HS-27A (cell line): Measurements from ENCODE around the gene ADH1B.
"Not testable (repeated sequence)": the region's sequence is repeated elsewhere in the genome, so short reads cannot be mapped to it uniquely, and the experiment has no call there.

ENCODE experiments used
- DNase-seq: peaks from one replicate; pipeline ENCODE4 v3.0.0-alpha.2; 2012; ENCODE audit warnings: low read depth, missing footprints

The ADH1B gene

DNA sequence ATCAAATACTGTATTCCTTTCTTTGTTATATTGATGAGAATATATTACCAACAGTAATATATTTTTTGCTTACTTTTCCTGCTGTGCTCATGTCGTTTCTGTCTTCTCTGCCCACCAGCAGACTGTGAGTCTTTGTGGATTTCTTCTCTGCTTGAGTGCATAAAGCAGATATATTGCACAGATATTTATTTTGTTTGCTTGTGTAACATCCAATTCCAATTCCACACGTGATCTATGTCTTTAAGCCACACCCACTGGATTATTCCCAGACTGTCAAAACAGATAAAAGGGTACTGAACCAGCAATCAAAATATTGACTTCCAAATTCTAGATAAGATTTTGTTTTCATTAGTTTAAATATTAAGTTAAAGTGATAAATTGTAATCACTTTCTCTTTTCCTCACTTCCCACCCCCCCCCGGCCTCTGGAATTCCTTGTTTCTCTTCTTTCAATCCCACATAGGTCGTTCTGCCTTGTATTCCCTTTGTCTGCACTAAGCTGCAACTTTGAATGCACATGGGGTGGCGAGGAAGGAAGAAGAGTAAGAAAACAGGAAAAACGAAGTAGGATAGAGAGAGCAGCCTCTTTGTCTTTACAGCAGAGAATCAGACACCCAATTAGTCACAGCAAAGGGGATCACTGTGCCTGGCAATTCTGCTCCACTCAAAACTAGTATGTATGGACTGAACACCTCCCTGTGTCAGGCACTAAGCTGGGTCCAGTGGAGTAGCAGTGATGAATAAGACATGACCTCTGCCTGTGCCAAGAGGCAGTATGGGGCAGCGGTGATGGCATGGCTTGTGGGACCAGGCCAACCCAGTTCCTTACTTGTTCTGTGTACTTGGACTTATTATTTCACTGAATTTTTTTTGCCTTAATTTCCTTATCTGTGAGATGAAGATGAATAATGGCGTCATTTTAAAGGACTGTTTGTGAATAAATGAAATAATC lies at the start of gene ADH1B:
Gene ADH1B (minus strand): TSS at position 161 of the 951 bp plus-strand sequence. CDS start 70 bp downstream, at position 91.
- no peak for DNase-seq

GRCh38 chr4:99367817-99368216 lies 46.6 kb upstream of the ADH1B start:
- not testable (repeated sequence) for DNase-seq

GRCh38 chr4:99366491-99366890 lies 45.3 kb upstream of the ADH1B start:
- DNase-seq, result no peak

DNA sequence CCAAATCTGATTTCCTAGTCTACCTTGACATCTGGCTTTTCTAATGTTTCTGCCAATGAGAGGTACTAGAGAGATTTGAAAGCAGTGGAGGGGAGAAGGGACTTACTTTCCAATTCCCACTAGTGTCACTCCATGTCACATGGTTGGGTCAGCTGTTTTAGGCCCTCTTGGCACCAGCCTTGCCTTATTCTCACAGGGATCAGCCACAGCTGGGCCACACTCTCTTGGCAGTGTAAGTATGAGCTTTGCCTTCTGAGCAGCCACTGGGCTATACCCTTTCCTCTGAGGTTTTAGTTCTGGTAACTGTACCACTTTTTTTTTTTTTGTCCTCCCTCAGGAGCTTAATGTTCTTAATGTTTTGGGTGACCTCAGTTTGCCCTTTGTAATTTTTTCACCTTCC lies 41.6 kb upstream of the ADH1B start:
- DNase-seq, result no peak

- no peak for DNase-seq
Measured at GRCh38 chr4:99361899-99362275, 40.7 kb upstream of the ADH1B start.

- no peak for DNase-seq
Measured at GRCh38 chr4:99361268-99361898, 40.2 kb upstream of the ADH1B start.

DNA sequence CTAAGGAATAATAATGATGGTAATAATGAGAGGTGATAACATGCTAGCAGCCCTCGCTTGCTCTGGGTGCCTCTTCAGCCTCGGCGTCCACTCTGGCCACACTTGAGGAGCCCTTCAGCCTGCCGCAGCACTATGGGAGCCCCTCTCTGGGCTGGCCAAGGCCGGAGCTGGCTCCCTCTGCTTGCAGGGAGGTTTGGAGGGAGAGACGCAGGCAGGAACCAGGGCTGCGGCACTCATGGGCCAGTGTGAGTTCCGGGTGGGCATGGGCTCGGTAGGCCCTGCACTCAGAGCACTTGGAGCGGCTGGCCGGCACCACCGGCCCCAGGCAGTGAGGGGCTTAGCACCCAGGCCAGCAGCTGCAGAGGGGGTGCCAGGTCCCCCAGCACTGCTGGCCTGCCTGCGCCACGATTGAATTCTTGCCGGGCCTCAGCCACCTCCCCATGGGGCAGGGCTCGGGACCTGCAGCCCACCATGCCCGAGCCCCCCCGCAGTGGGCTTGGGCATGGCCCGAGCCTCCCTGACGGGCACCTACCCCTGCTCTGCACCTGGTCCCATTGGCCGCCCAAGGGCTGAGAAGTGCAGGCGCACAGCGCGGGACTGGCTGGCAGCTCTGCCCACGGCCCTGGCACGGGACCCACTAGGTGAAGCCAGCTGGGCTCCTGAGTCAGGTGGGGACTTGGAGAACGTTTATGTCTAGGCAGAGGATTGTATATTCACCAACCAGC lies 38.4 kb upstream of the ADH1B start:
- no peak for DNase-seq

DNA sequence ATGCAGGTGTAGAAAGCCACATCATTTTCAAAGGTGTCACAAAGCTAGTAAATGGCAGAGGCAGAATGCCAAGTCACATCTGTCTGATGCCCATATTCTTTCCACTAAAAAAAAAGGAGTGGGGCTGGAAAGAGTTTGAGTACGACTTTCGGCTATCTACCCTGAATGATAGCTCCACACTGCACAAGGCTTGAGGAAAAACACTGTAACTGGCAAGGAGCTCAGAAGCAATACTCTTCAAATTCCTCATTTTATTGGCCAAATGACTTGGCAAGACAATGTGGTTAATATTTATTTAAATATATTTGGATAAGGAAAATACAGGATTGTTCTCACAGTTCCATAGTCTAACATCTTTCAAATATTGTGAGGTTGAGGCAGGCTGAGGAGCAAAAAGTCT lies 36.7 kb upstream of the ADH1B start:
- DNase-seq, result no peak

DNA sequence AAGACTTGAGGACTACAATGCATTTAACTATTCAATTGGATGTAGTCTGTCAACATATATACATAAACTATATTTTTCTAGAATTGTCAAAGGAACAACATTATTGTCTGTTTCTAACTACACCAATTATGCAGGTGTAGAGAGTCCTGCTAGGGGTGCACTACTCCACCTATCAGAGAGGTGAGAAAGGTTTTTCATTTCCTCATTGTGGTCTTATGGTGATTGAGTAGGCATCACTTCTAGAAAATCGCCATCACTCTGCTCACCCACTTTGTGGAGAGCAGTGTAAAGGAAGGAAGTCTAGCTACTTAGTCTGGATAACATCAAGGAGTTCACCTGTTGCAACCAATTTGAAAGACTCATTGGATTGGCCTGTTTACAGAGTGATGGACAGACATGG lies 35.8 kb upstream of the ADH1B start:
- no peak for DNase-seq

DNA sequence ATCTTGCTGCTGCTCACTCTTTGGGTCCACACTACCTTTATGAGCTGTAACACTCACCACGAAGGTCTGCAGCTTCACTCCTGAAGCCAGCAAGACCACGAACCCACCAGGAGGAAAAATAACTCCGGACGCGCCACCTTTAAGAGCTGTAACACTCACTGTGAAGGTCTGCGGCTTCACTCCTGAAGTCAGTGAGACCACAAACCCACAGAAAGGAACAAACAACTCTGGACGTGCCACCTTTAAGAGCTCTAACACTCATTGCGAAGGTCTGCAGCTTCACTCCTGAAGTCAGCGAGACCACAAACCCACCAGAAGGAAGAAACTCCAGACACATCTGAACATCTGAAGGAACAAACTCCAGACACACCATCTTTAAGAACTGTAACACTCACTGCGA lies 34.9 kb upstream of the ADH1B start:
- DNase-seq, result not testable (repeated sequence)

- DNase-seq, result no peak
Measured at GRCh38 chr4:99352602-99353537, 31.7 kb upstream of the ADH1B start, which contains the start of gene ADH1C. ADH1C (minus strand) TSS chr4:99352746; CDS start chr4:99352675, 71 bp downstream.

- DNase-seq, result no peak
Measured at GRCh38 chr4:99351487-99351886, 30.3 kb upstream of the ADH1B start.

DNA sequence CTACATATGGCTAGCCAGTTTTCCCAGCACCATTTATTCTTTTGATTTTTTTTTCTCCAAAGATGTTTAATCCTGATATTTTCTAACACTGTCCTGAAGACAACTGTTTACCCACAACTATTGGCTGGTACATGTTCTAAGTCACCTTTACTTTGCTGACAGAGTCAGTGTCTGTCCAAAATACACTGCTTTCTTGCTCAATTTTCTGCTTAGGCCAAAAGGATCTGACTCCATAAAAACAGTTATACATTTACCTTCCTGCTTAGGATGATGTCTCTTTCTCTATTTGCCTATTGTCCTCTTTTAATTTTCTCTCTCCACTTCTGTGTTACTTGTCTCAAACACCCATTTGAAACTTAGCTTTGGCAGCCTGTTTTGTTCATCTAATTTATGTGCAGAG lies 28.1 kb upstream of the ADH1B start:
- DNase-seq, result no peak

- not testable (repeated sequence) for DNase-seq
Measured at GRCh38 chr4:99342624-99343023, 21.4 kb upstream of the ADH1B start.

GRCh38 chr4:99341426-99341825 lies 20.2 kb upstream of the ADH1B start:
- no peak for DNase-seq

DNA sequence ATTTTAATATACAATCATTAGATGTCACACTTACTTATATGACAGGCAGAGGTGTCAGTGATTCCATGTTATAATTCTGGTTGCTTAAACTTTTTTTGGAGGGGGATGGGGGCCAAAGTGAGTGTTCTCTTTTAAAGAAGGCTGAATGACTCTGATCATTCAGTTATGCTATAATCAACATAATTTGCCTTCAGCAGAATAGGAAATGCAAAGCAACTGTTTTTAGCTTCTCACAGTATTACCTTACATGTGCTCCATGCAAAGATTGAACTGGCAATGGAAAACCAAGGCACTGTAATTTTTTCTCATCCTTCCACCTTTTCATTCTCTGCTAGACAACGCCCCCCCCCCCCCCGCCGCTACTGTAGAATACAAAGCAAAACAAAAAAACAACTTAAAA lies 18.0 kb upstream of the ADH1B start:
- no peak for DNase-seq

GRCh38 chr4:99336553-99336952 lies 15.4 kb upstream of the ADH1B start:
- DNase-seq, result no peak

DNA sequence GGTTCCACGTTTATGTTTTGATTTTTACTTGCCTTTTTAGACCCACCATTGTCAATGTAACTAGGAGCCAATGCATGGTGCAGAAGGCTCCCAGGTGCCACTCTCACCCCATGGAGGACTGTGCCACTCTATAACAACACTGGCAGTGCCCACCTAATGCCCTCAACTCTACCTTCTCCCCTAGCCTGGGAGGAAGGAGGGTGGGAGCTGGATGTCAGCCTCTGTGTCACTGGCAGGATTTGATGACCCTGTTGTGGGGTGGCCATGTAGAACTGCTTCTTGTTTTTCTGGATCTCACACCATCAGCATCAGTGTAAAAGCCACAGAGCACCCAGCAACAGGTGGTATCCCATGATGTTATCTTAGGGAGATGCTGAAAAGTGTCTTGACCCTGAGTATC lies 13.7 kb upstream of the ADH1B start:
- DNase-seq, result no peak

DNA sequence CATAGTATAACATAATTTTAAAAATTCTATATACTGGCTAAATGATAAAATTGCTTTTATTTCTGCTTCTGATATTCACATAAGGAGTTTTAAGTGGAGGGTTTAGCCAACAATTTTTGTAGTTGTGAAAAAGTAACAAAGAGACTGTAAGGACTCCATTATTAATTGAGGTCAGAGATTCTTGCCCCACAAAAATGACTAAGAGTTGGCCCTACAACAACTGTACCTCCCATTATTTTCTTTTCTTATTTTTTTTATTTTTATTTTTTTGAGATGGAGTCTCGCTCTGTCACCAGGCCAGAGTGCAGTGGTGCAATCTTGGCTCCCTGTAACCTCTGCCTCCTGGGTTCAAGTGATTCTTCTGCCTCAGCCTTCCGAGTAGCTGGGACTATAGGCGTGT lies 9.4 kb upstream of the ADH1B start:
- DNase-seq, result no peak

DNA sequence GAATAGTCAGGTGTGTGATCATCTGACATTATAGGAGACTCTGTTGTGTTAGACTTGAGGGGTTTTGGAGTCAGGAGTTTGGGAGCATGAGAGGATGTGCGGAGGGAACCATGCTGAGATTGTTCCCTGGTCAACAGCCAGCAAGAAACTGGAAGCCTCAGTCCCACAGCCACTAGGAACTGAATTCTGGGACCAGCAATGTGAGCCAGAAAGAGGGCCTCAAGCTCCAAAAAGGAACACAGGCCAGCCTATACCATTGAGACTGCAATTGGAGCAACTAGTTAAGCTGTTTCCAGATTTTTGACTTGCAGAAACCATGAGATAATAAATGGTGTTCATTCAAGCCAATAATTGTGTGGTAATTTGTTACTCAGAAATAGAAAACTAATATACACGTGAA lies 8.7 kb upstream of the ADH1B start:
- DNase-seq, result no peak

- DNase-seq, result no peak
Measured at GRCh38 chr4:99324979-99325378, 3.8 kb upstream of the ADH1B start.

DNA sequence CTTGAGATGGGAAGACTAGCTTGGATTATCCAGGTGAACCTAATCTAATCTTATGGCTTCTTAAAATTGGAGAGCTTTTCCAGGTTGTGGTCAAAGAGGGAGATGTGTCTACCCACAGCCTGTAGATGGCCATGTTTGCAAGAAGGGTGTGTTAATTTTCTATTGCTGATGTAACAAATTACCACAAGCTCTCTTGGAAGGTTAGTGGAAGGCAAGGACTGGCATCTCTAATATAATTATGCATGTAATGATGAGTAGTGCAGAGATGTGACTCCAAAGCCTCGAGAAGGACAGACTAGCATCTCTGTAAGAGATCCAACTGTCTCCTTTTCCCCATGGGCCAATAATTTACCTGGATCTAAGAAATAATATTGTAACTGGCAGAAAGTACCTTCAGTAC lies 3.2 kb upstream of the ADH1B start:
- DNase-seq, result no peak
